GM12873 (cell line): ENCODE measurements around the gene GSTO1.

Experiments used
- TF ChIP-seq, protein P1 (sequence below): IDR thresholded peaks from 2 replicates; pipeline ENCODE4 v1.5.1; 2012; ENCODE audit warnings: low read depth, mild to moderate bottlenecking, moderate library complexity, low read length, control low read depth; ENCODE audit not compliant: insufficient read depth; ENCODE audit errors: missing control alignments

GSTO1 gene

GRCh38 chr10:104259999-104260774 is 5.5 kb downstream of the GSTO1 start:
- TF ChIP-seq, protein P1, sequence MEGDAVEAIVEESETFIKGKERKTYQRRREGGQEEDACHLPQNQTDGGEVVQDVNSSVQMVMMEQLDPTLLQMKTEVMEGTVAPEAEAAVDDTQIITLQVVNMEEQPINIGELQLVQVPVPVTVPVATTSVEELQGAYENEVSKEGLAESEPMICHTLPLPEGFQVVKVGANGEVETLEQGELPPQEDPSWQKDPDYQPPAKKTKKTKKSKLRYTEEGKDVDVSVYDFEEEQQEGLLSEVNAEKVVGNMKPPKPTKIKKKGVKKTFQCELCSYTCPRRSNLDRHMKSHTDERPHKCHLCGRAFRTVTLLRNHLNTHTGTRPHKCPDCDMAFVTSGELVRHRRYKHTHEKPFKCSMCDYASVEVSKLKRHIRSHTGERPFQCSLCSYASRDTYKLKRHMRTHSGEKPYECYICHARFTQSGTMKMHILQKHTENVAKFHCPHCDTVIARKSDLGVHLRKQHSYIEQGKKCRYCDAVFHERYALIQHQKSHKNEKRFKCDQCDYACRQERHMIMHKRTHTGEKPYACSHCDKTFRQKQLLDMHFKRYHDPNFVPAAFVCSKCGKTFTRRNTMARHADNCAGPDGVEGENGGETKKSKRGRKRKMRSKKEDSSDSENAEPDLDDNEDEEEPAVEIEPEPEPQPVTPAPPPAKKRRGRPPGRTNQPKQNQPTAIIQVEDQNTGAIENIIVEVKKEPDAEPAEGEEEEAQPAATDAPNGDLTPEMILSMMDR: no peak

DNA sequence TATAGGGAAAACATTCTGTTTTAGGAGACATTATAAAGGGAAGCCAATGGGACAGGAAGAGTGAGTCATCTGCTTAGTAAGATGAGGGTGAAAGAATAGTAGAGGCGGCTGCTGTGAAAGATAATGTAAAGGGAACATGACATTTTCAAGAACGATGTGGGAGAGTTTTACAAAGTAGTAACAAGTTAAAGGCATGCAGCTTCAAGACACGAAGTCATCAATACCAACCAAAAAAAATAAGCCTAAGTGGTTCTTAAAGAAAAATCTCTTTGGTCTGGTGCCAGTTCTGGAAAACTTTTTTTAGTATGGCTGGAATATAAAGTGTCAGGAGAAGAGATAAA is 6.1 kb downstream of the GSTO1 start:
- TF ChIP-seq, protein P1: no peak

DNA sequence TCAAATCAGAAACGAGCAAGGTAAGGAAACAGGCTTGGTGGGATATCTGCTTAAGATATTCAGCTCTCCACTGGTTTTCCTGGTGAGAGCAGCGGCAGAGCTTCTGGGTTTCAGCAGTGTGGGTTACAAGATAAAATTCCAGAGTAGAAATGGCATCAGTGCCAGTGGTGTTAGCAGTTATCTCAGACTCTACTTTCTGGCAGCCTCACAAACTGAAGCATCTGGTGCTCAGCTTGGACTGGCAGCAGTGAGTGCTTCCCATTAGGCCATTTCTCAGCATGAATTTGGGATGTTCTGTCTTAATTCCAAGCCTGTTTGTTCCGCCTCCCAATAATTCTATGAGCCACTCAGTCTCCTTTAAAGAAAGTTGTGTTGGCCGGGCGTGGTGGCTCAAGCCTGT is 7.4 kb downstream of the GSTO1 start:
- TF ChIP-seq, protein P1: no peak

DNA sequence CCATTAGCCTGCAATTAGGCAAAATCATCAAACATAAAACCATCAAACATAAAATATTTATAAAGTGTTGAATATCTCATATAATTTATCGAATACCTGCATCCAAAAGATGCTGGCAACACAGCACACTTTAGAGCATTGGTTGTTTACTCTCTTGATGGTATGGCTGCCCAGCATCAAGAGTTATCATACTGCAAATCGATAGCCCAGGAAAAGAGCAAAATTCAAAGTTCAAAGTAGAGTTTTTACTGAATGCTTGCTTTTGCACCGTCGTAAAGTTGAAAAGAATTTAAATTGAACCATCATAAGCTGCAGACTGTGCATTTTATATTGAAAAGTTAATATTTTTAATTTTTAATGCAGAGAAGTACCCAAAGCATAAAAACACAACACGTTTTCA is 10.1 kb downstream of the GSTO1 start:
- TF ChIP-seq, protein P1: no peak

GRCh38 chr10:104267721-104268404 is 13.2 kb downstream of the GSTO1 start:
- TF ChIP-seq, protein P1: no peak

DNA sequence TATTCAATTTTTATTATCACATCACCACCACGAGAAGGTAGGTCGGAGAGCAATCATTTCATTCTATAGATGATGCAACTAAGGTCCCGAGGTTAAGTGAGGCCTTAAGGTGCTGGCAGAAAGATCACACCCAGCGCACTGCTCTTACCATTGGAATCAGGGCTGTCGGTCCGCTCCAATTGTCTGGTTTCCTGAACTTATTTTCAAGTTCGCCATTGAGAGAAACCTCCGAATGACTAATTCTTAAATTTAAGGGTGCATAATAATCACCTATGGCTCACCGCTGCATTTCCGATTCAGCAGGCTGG is 13.7 kb downstream of the GSTO1 start:
- TF ChIP-seq, protein P1: no peak

GRCh38 chr10:104268713-104269645 is 14.3 kb downstream of the GSTO1 start, which contains the start of gene GSTO2:
Gene GSTO2, plus strand, starts transcription at chr10:104269184. Its CDS starts 5,732 bp downstream, at chr10:104274916.
- TF ChIP-seq, protein P1: no peak
